T-helper 2 cell treated with Interferon-gamma antibody and Interleukin-4, amounts not matched to agents 100 ng/mL and 5 ng/mL, for 36 hours (primary cell): ENCODE measurements around the gene CCDC39. TPM values are rescaled to one million over a fixed set of nuclear protein-coding genes. Genes with fewer than 3 reads are reported as not detected.

Experiments used
- intact Hi-C: fragments of 100-400 bp; cut with micrococcal nuclease; formaldehyde crosslinking; loops from one replicate; pipeline ENCODE4 v1.15.1; 2023
- total RNA-seq: library from RNA; stranded (reverse); gene quantifications from 2 replicates; pipeline ENCODE4 v1.2.3, GENCODE V29; 2022

Gene CCDC39
- total RNA-seq: not detected in 2 replicates

DNA sequence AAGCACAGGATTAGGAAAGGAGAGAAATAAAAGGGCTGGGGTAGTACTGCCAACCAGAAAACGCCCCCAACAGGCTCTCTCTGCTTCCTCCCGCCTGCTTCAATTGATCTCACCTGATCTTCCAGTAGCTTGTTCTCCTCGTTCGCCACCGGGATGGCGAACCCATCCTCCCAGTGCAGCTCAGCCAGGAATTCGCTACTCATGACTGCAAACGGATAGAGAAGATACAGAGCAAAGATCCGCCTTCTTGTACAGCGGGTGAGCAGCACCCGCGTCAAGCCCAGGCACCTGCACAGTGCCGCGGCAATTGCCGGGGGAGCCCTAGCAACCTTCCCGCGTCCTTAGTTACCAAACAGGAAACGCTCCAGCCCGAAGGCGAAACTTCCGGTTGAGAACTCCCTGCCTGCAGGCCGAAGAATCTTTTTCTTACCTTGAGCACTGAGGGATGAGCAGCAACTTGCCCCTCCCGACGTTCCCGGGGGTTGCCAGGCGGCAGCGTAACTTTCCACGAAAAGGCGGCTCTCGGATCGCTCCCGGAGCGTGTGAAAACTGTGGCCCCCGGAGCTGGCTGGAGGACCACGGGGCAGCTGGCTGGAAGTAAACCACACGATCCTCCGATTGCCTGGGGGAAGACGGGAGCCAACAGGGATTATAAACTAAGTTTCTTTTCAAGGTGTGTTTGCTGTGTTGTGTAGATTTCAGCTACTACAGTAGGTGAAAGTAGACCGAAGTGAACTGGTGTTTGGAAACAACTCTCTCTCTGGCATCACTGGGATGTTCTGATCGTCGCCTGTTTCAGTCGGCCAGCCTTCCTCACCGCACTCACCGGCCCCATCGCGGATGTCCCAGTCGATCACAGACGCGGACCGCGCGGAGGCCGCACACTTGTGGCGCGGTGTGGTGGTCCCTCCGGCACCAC is at the start of gene CCDC39:
Gene CCDC39, minus strand, starts transcription at position 312 of the 919 bp plus-strand sequence. Its CDS starts 109 bp downstream, at position 203.
- intact Hi-C loops: loop anchor here (1.0 to 5.0 kb wide), 2 partner anchors 77 to 642 kb away; partner anchors contain the start of genes PEX5L and TTC14

DNA sequence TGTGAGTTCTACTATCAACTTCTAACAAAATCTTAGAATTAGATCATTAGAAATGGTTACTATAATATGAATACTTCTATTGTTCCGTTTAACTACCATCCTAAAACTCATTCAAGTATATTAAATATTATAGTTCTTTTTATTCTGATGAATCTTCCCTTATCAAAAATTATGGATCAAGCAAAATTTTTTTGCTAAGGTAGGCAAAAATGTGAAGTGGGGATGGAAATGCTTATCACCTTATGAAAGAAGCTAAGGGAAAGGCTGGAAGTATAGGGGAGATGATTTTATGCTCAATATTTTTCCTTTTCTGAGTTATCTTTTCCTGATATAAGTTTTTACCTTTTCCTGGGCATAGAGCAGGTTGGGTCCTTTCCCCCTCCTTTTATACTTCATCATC is 40.7 kb upstream of the CCDC39 start:
- intact Hi-C loops: no loop called here

DNA sequence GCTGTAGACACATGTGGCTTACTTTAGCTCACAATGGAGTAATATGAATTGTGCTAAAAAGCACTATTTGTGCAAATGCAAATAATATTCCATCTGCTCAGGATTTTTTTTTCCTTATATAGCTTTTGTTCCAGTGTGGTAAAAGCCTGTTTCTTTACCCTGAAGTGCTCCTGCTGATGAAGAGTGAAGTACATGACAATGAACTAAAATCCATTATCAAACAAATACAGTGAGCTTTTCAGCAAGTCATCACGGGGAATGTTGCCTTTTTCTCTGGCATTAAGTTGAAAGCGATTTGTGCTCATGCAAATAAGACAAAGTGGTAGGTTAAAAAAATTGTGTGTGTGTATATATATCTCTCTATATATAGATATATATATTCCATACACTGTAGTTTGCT is 28.6 kb upstream of the CCDC39 start:
- intact Hi-C loops: no loop called here

DNA sequence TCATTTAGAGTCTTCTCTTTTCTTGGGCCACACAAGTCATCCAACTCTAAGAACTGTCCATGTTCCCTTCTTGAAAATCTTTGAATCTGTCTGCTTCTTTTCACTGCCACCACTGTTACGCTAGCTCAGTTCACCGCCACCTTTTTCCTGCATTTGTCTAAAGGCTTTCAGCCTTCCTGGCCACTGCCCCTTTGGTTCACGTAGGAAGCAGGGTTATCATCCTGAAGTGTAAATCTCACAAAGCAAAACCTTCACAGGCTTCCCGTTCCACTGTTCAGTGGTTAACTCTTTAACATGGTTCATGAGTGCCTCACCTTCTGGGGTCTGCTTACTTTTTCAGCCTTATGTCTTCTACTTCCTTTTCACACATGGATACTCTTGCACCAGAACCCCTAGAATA is 26.3 kb upstream of the CCDC39 start:
- intact Hi-C loops: no loop called here

DNA sequence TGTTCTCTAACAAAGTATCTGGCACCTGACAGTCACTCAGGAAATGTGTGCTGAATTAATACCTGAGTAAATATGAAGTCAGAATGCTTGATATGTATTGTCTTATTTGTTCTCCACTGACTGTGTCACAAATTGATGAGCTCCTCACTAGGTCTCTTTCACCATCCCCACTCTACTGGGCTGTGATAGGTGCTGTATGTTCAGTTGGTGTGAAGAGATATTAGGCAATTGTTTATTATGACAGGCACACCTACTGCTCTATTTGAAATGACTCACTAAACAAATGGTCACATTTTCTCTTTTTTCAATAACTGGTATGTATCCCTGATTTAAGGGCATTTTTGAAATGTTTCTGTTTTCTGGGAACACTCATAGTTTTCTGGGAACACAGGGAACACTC is 25.2 kb upstream of the CCDC39 start:
- intact Hi-C loops: no loop called here

DNA sequence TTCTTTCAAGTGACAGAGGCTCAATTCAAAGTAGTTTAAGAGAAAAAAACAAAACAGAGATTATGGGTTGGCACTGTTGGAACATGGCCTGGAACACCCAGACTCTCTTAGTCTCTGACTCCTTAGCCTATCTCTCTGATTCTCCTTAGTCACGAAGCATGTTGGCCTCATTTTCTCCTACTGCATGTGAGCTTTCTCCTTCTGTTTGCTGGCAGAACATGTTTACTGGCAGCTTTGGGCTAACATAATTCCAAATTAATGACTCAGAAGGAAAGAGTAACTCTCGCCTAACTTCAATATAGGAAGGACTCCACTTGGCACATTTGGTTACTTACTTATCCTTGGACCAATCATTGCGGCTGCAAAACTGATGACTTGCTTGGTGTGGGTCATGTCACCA is 21.7 kb upstream of the CCDC39 start:
- intact Hi-C loops: no loop called here

DNA sequence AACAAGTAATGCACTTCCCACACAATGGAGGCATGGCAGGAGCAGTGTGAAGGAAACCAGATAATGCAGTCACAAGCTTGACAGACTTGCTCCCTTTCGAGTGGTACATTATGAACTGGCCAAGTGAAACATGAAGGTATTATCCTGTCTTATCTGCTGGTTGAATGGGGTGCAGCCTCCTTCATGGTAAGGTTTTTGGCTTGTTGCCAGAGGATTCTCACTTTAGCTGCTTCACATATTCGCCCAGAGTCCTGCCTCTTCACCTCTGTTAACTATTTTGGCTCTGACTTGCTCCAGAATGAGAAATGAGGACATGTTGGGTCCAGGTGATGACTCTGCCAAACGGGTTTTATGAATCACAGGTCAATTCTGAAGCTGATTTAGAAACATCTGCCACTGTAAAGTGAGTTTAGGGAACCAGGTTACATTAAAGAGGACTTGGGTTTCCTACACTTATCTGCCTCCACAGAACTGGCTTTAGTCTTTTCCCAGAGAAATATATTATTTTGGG is 19.5 kb upstream of the CCDC39 start:
- intact Hi-C loops: no loop called here

DNA sequence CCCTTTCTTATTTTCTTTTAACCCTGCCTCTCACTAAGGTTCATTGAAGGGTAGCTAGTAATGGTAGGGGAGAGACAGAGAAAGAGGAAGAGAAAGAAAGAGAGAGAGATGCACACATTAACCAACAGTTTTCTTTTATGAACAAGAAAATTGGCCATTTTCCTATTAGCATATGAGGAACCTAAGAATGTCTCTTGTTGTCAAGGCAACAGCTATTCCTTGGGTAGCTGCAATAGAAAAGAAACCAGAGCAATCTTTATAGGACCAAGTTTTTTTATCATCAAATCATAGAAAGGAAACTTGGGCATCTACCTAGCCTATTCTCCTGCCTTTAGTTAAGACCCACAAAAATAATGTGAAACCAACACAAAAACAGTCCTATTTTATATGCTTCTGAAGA is 15.0 kb upstream of the CCDC39 start:
- intact Hi-C loops: no loop called here

DNA sequence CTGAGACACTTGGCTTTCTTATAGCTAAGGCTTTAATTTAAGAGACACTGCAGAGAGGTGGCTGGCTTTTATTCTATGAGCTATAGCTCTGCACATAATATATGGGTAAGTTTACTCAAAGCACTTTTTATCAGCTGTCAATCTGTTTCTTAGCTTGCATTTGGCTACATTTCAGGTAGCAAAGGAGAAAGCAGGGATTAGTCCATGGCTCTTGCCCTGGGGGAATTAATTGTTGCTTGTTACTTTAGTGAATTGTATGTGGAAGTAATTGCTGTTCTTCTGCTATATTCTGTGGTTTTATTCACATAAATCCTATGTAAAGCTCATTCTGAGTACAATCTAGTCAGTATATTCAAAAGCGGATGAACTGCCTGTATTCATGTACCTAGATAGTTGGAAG is 14.4 kb upstream of the CCDC39 start:
- intact Hi-C loops: no loop called here

DNA sequence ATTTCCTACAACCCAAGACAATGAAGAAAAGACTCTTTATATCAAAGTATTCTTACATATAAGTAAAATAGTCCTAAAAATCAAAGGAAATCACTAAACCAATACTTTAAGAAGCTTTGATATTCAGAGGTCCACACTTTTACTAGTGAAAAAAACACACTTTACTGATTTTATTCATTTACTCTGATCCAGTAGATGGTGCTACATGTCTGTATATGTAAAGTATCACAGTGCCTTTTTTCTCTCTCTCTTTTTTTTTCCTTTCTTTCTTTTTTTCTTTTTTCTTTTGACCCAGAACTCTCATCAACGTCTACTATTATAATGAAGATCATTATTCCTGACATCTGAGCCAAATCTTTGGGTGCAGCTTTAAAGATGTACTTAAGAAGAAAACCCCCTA is 10.8 kb upstream of the CCDC39 start:
- intact Hi-C loops: no loop called here

DNA sequence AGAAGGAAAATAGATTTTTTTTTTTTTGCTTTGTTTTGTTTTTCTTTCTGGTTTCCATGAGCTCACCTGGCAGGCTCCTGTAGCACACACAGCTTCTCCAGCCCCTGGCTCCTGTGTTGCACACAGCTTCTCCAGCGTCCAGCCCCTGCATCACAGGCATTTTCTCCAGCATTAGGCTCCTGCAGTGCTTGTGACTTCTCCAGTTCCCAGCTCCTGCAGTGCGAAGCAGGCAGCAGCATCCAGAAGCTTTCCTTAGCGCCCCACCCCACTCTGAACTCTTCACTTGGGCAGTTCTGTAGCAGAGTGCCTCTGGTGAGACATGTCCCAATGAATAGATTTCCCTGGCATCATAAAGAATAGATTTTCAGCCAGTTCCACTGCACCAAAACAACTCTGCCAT is 5.5 kb upstream of the CCDC39 start:
- intact Hi-C loops: no loop called here

DNA sequence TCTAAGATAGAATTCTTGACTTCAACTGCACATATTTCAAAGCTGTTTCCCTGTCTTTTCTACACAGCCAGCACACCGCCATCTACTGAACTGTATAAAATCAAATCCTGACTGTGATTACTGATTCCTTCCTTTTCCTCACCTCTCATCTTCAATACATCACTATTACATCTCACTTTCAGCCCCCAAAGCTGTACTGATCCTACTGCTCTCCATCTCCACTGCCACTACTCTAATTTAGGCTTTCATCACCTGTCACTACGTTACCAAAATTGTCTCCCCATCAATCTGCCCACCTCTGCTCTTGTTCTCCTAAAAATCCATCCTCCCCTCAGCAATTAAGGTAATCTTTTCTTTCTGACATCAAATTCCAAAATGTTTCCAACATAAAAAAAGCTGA is 4.5 kb upstream of the CCDC39 start:
- intact Hi-C loops: no loop called here

DNA sequence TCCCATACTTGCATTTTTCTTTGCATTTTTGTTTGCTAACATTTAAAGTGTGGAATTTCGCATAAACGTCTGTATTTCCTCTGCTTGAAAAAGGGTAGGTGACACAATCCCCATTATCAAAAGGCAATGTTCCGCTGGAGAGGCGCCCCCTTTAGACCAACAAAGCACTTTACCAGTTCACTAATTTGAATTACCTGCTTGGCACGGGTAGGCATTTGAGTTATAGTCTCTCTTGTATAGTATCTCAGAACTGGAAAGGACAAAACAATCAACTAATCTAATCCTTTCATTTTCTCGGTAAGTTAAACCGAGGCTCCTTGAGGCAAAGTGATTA is 775 bp upstream of the CCDC39 start:
- intact Hi-C loops: no loop called here

DNA sequence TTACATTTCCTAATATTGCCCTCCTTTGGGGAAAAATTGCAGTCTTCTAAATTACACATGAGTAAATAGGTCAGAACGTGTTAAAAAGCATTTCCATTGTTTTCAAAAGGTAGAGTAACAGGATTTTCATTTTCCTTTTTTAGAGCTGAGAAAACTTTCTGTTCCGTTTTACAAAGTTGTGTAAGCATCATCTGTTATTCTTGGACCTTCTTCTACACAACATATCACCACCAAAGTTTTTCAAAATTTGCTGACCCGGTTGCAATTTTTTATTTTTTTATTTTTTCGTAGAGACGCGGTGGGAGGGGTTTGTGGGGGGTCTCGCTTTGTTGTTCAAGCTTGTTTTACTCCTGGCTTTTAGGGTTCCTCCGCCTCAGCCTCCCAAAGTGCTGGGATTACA is 1.1 kb downstream of the CCDC39 start:
- intact Hi-C loops: loop anchor here (5.0 kb wide), 1 partner anchor 641 kb away; the partner anchor contains the start of gene PEX5L

DNA sequence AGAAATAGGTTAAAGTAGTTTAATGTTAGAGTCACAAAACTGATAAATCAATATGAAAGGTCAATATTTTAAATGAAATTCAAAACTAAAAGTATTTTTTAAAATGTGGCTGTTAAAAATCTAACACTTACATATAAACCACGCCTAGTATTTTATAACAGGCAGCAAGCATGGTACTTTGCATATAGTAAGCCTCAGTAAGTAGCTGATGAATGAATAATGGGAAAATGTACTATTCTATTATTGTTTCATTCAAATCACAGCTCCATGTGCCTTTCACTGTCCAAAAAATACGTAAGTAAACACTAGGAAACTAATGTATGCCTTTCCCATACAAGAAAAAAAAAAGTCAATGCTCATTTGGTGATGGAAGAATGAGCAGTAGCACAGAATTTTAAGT is 17.8 kb downstream of the CCDC39 start:
- intact Hi-C loops: no loop called here

DNA sequence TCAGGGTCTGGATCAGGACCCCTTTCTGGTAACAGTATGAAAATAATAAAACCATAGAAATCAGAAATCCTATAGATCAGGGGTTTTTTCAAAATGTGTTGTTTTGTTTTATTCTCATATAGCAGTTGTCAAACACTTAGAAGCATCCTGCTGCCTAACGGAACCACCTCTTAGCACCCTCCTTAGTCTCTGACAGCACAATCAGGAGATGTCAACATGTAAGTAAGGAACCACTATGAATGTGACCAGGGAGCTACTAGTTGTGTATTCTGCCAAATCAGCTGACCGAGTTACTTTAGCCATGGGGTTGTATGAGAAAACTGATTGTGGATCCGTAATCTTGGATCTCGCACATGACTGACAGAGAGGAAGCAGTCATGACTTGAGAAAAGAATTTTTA is 22.2 kb downstream of the CCDC39 start:
- intact Hi-C loops: no loop called here

DNA sequence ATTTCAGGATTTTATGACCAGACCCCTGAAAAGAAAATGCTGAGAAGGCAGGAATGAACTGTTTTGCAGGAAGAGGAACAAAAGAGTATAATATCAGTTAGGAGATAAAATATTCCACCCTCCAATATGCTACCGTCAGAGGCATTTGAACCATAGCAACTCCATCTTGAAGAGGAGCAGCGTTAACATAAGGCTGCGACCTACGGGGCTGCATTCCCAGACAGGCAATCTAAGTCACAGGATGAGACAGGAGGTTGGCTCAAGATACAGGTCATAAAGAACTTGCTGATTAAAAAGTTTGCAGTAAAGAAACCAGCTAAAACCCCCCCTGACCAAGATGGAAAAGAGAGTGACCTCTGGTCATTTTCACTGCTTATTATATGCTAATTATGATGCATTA is 22.9 kb downstream of the CCDC39 start:
- intact Hi-C loops: no loop called here

DNA sequence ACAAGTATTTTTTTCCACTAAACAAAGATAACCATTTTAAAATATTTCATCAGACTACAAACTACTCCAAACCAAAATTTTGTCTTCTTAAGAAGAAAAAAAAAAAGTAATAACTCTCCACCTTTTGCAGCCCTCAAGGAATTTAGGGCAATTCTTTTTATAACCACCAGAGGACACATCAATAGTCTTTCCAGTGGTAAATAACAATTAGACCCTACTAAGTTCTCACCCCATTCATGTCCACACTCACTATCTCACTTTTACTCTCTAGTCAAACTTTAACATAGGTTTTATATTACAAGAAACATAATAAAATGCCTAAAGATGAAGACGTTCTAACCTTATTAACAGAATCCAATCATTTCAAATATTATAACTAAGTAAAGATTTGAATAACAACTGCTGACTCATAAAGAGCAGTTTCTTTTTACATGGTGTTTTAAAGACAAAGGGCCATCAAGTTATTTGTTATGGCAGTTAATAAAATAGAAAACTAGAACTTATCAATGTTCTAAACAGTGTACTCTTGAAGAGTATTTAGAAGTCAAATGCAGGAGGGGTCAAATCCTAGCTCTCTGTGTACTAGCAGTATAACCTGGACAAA is 33.0 kb downstream of the CCDC39 start:
- intact Hi-C loops: loop anchor here (10.0 kb wide), 1 partner anchor 629 kb away; no protein-coding TSS in a partner anchor

DNA sequence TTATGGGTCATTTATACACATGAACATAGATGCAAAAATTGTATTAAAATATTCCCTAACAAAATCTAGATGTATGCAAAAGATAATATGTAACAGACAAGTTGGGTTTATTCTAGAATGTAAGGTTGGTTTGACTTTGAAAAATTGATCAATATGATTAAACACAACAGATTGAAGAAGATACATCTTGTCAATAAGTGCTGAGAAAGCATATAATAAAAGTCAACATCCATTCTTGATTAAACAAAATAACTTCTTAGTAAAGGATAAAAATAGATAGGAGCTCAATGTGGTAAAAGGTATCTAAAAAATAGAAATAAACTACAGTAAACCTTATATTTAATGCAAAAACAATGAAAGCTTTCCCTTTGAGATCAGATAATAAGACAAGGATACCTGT is 38.3 kb downstream of the CCDC39 start:
- intact Hi-C loops: loop anchor here (10.0 kb wide), 1 partner anchor 634 kb away; no protein-coding TSS in a partner anchor

DNA sequence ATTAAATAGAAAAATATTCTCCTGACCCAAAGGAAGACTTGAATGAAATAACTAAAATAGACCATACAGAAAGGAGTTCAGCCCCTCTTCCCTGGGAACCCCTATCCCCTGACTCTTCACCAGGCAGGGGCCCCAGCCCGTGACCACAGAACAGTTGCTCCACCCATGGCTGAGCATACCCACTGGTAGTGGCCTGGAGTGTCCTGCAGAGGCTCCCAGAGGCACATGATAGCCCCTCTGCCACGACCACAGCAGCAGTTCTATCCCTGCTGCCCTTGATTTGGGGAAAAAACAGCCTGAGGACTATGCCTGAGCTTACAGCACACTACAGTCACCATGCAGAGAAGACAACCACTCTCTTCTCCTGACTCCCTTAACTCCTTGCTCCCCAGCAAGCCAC is 45.6 kb downstream of the CCDC39 start:
- intact Hi-C loops: no loop called here

DNA sequence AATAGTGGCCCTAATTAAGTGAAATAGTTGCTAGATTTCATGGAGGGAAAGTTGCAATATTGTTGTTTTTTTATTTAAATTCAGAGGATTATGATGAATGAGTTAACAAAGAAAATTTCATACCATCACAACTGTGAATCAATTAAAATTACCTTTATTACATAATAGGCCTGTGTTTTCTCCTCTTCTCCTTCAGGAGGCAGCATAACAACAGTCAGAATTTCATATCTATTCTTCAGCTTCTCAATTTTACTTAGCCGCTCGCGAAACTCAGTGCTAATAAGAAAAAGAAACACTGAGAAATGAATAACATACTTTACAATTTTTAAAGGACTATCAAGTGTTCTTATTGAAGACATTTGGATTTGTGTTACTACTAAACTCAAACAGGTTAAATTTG is 48.0 kb downstream of the CCDC39 start:
- intact Hi-C loops: no loop called here

DNA sequence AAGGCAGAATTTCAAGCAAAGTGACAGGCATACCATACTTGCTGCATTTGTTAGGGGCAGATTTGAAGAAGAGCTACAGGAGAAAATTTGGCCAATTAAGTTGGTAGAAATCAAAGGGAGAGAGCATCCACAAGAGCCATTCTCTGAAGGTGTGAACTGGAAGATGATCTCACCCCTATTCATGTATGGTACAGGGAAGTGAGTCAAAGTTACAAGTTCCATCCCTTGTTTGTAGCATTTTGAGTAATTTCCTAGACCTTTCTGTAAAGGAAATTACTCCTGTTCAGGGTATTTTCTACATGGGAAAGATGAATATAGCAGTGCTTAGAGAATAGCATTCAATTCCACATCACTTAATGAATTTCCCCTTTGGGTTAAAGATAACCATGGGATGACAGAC is 48.9 kb downstream of the CCDC39 start:
- intact Hi-C loops: no loop called here

DNA sequence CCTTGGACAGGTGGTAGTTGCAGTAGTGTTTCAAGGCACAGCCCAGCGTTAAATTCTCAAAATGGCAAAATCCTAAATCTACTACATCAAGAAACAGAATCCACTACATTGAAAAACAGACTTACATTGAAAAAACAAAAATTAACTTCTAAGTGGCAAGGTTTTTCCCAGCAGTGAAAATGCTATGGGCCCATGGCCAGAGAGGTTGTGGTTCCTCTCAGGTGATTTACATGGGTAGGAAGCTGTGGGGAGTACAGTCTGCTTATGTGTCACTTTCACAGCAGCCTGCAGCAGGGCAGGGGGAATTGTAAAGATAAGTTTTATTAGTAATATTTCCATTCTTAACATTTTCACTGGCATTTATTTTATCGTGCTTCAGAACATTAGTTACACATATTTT is 52.4 kb downstream of the CCDC39 start:
- intact Hi-C loops: no loop called here
